Osteoblast (primary cell): ENCODE measurements around the gene BBLN. TPM values are rescaled to one million over a fixed set of nuclear protein-coding genes. Genes with fewer than 3 reads are reported as not detected.

ENCODE experiments used
- DNase-seq: peaks from one replicate; pipeline ENCODE4 v3.0.0; 2011; ENCODE audit warnings: low spot score, mixed read lengths; ENCODE audit not compliant: insufficient read length; ENCODE audit errors: missing footprints
- H2AFZ ChIP-seq: 2 replicates; pipeline ENCODE4 v1.6.0; 2011; ENCODE audit warnings: mild to moderate bottlenecking, low read length
- H3K27ac ChIP-seq: 2 replicates; pipeline ENCODE4 v1.5.1; 2011; ENCODE audit warnings: mild to moderate bottlenecking, low read depth, low read length, moderate library complexity
- H3K27me3 ChIP-seq: 2 replicates; pipeline ENCODE4 v1.6.0; 2012; ENCODE audit warnings: mild to moderate bottlenecking, control low read depth, inconsistent platforms, low read length, moderate library complexity; ENCODE audit not compliant: insufficient read depth
- H3K36me3 ChIP-seq: 2 replicates; pipeline ENCODE4 v1.5.1; 2011; ENCODE audit warnings: mild to moderate bottlenecking, low read length, control low read depth, moderate library complexity; ENCODE audit not compliant: insufficient read depth
- H3K4me1 ChIP-seq: 2 replicates; pipeline ENCODE4 v1.5.1; 2011; ENCODE audit warnings: mild to moderate bottlenecking, low read length, control low read depth, moderate library complexity; ENCODE audit not compliant: insufficient read depth
- H3K4me2 ChIP-seq: 2 replicates; pipeline ENCODE4 v1.6.0; 2011; ENCODE audit warnings: mild to moderate bottlenecking, low read length; ENCODE audit not compliant: insufficient read depth
- H3K4me3 ChIP-seq: fragments of 200-600 bp; sonication (generic); 3 replicates; pipeline ENCODE4 v1.5.1; 2012; ENCODE audit warnings: mild to moderate bottlenecking, low read length, inconsistent platforms; ENCODE audit not compliant: insufficient read depth
- H3K79me2 ChIP-seq: 2 replicates; pipeline ENCODE4 v1.6.0; 2012; ENCODE audit warnings: mild to moderate bottlenecking, low read length, control low read depth, inconsistent platforms; ENCODE audit not compliant: insufficient read depth
- H3K9me3 ChIP-seq: 2 replicates; pipeline ENCODE4 v1.5.1; 2011; ENCODE audit warnings: low read depth, low read length, control low read depth
- H4K20me1 ChIP-seq: 2 replicates; pipeline ENCODE4 v1.6.0; 2012; ENCODE audit warnings: mild to moderate bottlenecking, low read length, control low read depth; ENCODE audit not compliant: insufficient read depth
- total RNA-seq: library from RNA; depleted of rRNA; stranded (reverse); fragments of >200 nt; gene quantifications from 2 replicates; pipeline ENCODE4 v1.2.3, GENCODE V29; 2012
- TF ChIP-seq, protein P1 (sequence below): IDR thresholded peaks from 2 replicates; pipeline ENCODE4 v1.5.1; 2011; ENCODE audit warnings: mild to moderate bottlenecking, low read depth, low read length, moderate library complexity; ENCODE audit errors: extremely low read depth

The BBLN gene
- total RNA-seq, 1 donor: 33.3 TPM

DNA sequence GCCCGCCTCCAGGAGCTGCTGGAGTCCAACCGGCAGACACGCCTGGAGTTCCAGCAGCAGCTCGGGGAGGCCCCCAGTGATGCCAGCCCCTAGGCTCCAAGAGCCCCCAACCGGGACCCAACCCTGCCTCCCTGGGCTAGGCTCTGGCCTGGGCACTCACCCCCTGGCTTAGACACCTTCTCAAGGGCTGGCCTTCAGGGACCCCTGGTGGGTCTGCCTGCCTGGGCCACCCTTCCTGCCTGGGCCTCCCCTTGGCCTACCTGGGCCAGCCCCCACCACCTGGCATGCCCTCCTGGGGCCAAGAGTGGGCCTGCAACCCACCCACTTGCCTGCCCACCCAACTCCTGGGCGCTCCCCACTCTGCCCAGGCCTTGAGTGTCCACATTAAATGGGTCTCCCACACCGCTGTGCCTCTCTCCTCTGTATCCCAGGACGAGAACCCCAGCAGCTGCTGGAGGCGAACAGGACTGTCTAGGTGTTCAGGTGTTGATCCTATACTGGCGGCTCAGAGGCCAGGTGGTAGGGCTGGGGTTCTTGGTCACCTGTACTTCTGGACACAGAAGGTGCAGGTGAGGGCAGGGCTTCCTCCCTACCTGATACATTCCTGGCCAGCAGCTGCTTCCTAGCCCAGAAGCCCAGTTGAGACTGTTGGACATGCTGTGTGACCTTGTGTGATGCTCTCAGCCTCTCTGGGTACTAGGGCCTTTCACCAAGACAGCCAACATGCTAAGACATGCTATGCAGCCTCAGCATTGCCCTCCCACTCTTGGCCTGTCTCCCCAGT lies 3.6 kb downstream of the BBLN start:
- Histone ChIP-seq H3K4me1 (peaks cover 22% of the 10 kb centered on the region), H4K20me1 (peaks cover 33% of the 10 kb centered on the region), H3K4me2 (no peak overlapping the region), H3K36me3 (peaks cover 38% of the 10 kb centered on the region), H3K27me3 (no peaks in the 10 kb centered on the region), H3K9me3 (no peaks in the 10 kb centered on the region), H3K79me2 (peaks cover 19% of the 10 kb centered on the region), H3K4me3 (no peak overlapping the region), H3K27ac (no peak overlapping the region), H2AFZ (no peak overlapping the region)
- DNase-seq: peak; percentile 65
- TF ChIP-seq, protein P1, sequence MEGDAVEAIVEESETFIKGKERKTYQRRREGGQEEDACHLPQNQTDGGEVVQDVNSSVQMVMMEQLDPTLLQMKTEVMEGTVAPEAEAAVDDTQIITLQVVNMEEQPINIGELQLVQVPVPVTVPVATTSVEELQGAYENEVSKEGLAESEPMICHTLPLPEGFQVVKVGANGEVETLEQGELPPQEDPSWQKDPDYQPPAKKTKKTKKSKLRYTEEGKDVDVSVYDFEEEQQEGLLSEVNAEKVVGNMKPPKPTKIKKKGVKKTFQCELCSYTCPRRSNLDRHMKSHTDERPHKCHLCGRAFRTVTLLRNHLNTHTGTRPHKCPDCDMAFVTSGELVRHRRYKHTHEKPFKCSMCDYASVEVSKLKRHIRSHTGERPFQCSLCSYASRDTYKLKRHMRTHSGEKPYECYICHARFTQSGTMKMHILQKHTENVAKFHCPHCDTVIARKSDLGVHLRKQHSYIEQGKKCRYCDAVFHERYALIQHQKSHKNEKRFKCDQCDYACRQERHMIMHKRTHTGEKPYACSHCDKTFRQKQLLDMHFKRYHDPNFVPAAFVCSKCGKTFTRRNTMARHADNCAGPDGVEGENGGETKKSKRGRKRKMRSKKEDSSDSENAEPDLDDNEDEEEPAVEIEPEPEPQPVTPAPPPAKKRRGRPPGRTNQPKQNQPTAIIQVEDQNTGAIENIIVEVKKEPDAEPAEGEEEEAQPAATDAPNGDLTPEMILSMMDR: no peak

DNA sequence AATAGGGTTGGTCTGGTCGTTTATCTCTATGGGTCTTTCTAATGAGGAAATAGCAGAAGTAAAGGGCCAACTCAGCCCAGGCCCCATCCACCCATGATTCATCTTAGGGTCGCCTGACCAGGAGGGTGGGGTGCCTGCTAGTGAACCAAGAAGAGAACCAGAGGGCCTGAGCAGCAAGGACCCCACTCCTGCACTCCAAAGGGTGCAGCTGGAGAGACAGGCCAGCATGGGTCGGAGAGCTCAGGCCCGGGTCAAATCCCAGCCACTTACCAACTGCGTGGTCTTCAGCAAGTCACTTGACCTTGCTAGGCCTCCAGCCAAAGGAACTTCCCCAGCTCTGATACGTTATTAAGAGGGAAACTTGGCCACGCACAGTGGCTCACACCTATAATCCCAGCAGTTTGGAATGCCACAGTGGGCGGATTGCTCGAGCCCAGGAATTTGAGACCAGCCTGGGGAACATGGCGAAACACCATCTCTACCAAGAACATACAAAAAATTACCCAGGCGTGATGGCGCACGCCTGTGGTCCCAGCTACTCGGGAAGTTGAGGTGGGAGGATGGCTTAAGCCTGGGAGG lies 4.3 kb downstream of the BBLN start:
- peak; percentile 86 for DNase-seq
- Histone ChIP-seq H3K9me3 (no peaks in the 10 kb centered on the region), H3K4me2 (no peak overlapping the region), H2AFZ (no peak overlapping the region), H3K27ac (no peak overlapping the region), H4K20me1 (peaks cover 33% of the 10 kb centered on the region), H3K4me1 (peaks cover 27% of the 10 kb centered on the region), H3K79me2 (peaks cover 19% of the 10 kb centered on the region), H3K4me3 (no peak overlapping the region), H3K27me3 (no peaks in the 10 kb centered on the region), H3K36me3 (peaks cover 45% of the 10 kb centered on the region)
- TF ChIP-seq, protein P1: no peak

DNA sequence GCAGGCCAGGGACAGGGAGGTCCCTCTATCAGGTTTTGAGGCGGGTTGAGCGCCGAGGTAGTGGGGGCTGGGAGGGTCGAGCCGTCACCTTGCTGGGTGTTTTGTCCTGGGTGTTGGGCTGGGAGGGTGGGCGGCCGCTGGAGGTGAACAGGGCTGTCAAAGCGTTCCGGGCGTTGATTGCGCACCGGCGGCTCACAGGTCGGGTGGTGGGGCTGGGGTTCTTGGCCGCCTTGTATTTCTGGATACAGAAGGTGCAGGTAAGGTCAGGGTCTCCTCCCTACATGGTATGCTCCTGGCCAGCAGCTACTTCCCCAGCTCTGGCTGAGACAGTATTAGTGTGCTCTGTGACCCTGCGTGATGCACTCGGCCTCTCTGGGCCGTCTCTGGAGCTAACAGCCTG lies 6.1 kb downstream of the BBLN start:
- no peak overlapping the region for H3K4me2 ChIP-seq
- DNase-seq: peak; percentile 19
- TF ChIP-seq, protein P1: no peak
- no peak overlapping the region for H2AFZ ChIP-seq
- no peak overlapping the region for H3K27ac ChIP-seq
- no peaks in the 10 kb centered on the region for H3K9me3 ChIP-seq
- H3K36me3 ChIP-seq: peaks cover 59% of the 10 kb centered on the region
- H3K4me1 ChIP-seq: peaks cover 22% of the 10 kb centered on the region
- H4K20me1 ChIP-seq: peaks cover 26% of the 10 kb centered on the region
- H3K79me2 ChIP-seq: peaks cover 15% of the 10 kb centered on the region
- H3K27me3 ChIP-seq: no peaks in the 10 kb centered on the region
- H3K4me3 ChIP-seq: no peak overlapping the region

DNA sequence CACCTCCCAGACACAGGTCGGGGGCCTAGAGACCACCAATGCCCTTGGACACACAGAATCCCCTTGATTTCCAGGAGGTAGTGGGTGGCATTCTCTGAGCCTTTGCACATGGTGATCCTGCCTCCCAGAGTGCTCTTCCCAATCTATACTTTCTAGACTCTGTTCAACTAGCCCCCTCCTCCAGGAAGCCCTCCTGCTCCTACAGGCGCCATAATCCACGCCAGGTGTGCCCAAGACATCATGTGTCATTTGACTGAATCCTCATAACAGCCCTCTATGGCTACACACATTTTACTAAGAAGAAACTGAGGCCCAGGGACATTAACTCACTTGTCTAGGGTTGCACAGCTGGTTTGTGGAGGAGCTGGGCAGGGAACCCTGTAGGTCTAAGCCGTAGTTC lies 7.1 kb downstream of the BBLN start:
- Histone ChIP-seq H4K20me1 (peaks cover 18% of the 10 kb centered on the region), H3K9me3 (no peaks in the 10 kb centered on the region), H3K4me1 (peaks cover 14% of the 10 kb centered on the region), H3K36me3 (peaks cover 58% of the 10 kb centered on the region), H3K4me3 (no peak overlapping the region), H3K27me3 (no peaks in the 10 kb centered on the region), H2AFZ (no peak overlapping the region), H3K27ac (no peak overlapping the region), H3K79me2 (peaks cover 14% of the 10 kb centered on the region), H3K4me2 (no peak overlapping the region)
- DNase-seq: peak; percentile 36
- TF ChIP-seq, protein P1: no peak
